Measurements from ENCODE around the gene PPM1E.

GRCh38 chr17:58980706-58981481, 225.2 kb downstream of the PPM1E start:
- TF ChIP-seq CTCF (IDR thresholded peaks at IDR 0.05; ENCODE audit: low read depth, low read length) = no peak
- TF ChIP-seq EZH2phosphoT487 (IDR thresholded peaks at IDR 0.05; ENCODE audit: low read depth) = no peak

Data from OCI-LY3 (cell line).